NCI-H1105 treated with DMSO at 0.1 percent for 48 hours (cell line): ENCODE data around the gene CPED1.
"Not testable (repeated sequence)": the region's sequence is repeated elsewhere in the genome, so short reads cannot be mapped to it uniquely, and the experiment has no call there.

Source experiments
- DNase-seq: peaks from one replicate; lab custom pipeline; 2025; lab: John Stamatoyannopoulos, UW

Gene CPED1

DNA sequence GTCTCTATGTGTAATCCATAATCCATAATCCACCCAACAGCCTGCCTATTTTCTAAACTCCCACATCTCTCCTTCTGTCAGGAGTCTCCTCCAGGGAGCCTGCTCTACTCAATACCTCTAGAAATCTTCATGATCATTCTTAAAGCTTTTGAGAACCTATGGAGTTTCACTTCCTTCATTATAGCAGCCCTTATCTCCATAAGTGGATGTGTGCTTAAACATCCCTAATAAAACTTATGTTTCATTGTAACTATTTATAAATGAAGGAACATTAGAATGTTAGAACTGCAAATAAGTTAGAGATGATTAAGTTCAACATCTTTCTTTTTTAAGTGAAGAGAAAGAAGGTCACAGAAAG is 8.5 kb downstream of the CPED1 start:
- no peak for DNase-seq

DNA sequence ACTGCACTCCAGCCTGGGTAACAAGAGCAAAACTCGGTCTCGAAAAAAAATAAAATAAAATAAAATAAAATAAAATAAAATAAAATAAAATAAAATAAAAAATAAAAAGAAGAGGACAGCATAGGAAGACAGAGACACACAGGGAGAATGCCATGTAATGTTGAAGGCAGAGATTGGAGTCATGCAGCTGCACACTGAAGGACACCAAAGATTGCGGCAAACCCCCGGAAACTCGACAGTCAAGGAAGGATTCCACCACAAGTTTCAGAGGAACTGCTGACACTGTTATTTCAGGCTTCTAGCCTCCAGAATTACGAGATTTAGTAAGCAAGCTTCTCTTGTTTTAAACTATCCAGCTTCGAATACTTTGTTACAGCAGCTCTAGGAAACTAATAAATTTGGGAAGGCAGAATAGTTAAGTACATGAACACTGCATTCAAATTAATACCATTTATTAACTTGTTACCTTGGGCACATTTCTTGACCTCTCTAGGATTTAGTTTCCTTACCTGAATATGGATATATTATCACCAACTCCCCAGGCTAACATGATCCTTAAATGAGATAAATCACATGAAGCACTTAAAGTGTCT is 9.5 kb downstream of the CPED1 start:
- no peak for DNase-seq

DNA sequence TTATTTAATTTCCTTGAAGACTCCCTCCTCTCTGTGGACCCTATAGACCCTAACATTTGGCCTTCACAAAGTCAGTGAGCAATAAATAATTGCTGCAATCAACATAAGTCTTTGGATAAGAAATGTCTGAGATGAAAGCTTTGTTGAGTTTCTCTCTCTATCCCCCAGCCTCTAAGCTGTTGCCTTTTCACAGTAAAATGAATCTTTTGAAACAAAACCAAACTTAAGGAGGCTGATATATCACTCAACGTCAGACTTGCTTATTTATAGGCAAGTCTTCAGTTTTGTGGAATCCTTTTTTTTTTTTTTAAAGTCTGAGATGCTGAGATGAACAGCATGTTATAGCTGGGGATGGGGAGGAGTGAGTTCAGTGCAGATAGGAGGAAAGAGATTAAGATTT is 10.0 kb downstream of the CPED1 start:
- no peak for DNase-seq

DNA sequence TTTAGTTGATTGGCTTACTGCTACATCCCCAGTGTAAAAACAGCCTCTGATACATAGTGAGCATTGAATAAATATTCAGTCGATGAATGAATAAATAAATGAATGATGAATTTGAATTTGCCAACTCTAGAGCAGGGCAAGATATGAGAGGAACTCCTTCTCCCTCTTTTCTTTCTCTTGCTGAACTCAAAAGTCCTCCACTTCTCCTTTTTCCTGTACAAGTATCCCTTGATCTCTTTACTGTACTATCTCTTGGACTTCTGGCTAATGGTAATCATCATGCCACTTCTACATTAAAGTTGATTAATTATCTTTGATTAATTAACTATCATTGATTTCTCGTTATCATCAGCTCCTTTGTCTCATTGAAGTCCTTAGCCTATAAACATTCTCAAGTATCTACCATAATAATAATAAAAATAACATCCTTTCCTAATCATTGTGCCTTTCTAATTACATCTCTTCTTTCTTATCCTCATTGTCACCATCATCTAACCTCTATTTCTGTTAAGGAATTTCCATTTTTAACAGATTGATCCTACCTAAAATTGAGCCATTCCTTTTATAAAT is 10.6 kb downstream of the CPED1 start:
- DNase-seq: no peak

DNA sequence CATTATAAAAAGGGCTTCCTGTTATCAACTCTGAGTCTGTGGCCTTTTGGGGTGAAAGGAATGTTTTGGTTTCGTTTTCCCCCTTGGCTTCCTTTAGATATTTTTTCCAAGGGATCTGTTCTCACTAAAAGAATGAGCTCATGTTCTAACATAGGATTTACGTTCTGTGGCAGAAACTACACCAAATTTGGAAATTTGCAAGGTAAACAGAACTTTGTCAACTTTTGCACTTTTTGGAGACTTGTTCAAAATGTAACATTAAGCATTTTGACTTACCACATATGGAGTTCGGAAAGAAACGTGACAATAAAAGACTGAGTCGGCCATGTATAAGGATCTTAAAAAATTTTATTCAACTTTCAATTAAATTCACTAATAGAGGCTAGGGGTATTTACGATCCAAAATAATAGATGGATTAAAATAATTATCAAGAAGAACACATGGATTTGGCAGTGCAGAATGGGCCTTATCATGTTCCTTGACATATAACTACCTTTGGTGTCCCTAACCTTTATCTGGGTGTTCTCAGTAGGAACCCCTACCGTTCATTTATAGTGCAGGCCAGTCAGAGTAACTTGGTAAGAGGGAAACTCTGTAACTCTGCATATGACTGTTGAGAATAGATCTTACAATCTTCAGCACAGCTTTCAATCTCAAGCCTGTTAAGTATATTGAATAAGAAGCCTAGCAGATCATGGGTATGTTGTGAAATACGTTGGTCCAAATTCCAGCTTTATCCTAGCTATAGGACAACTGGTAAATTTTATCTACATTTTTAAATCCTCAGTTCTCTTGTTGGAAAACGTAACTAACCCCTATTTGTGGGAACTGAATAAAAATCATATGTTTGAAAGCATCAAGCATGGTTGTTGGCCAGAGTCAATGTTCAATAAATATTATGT is 11.8 kb downstream of the CPED1 start:
- no peak for DNase-seq

DNA sequence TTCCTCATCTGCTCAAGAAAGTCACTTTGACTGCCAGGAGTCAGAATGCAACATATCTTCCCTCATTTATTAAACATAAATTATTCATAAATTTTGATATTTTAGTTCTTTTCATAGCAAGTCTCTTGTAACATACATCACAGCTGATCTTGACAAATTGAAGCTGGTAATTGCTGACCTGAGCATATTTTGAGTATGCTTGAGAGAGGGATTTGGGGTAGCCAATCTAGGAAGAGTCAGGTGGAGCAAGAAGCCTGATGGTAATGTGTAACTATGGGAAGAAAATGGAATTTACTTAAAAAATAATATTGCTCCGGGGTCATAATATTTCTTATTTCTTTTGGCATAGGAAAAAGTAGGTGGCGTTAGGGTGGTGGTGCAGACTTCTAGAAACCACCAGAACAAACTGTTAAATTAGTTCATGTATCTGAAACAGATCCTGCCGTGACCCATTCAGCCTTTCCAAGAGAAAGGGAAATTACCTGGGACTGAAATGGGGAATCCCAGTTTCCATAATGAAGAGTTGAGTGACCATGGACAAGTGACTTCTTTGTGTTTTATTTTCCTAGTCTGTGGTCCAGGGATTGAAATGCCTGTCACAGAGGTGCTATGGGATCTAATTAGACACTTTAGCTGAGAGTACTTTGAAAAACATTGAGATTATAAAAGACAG is 12.9 kb downstream of the CPED1 start:
- DNase-seq: no peak

DNA sequence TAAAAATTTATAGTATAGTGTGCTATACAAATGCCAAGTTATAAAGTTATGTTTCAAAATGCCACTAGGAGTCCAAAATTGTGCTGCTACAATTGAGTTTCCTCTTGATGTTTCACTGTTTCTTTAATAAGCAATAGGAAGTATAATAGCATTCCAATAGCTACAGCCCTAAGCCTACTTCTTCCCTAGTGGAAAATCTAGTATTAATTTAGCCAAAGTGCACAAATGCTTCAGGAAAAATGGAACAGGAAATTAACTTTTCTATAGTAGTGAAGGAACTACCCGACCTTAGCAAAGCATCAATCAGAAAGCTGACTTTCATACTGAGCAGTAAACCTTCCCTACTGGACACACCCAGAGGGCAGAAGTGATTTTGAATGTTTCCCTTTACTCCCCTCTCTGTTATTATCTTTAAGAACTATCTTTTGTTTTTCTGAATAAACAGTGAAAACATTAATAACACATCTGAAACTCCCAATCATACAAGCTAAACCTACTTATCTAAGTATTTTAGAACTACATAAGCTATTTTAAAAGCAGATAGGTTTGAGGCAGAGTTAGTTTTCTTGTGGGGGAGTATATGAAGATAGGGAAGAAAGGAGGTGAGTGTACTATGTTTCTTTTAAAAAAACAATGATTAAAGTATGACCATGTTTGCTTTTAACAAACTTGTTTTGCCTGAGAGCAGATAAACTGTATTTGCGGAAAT is 13.7 kb downstream of the CPED1 start:
- DNase-seq: no peak

DNA sequence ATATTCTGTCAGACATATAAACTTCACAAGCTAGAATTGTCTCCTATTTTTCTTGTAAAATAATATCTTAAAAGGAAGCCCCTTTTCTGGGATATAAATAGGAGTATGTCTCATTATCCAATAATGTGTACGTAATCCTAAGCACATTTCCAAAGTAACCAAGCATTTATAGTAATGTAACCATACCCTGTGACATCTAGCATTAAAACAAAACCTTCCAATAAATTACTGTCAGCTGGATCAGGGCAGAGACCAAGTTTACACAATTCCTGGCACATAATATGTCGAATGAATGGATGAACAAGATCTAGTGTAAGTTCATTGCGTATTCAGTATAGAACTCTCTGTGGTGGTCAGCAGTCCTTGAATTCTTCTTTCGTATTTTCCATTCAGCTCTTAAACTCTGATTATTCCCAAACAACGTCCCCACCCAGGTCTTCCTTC is 14.3 kb downstream of the CPED1 start:
- DNase-seq: no peak

DNA sequence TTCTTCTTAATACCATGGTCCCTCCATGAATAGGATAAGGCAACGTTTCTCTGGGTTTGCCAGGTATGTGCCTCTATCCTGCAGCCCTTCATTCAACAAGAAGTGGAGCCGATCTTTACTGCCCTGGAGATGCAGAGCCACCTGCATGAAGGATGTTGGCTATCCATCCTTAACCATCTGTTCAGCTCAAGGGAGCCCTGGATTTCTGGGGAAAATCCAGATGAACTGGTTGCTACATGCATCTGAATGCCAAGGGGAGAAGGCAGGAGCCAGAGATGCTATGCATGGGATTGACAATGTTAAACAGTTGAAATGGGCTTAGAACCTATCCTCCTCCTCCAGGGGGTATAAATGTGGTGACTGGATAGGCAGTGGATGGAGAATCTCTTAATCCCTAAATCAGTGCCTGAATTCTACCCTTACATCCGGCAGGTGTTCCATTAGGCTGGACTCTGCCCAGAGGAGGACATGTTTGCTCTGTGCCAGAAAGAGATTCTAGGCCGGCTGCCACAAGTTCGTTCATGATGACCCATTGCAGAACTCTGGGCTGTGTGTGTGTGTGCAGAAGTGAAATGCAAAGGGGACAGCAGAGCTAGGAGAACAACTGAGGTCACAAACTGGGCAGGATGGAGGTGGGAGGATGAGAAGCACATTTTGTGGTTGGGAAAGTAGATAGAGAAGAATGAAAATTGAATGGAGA is 15.6 kb downstream of the CPED1 start:
- no peak for DNase-seq

DNA sequence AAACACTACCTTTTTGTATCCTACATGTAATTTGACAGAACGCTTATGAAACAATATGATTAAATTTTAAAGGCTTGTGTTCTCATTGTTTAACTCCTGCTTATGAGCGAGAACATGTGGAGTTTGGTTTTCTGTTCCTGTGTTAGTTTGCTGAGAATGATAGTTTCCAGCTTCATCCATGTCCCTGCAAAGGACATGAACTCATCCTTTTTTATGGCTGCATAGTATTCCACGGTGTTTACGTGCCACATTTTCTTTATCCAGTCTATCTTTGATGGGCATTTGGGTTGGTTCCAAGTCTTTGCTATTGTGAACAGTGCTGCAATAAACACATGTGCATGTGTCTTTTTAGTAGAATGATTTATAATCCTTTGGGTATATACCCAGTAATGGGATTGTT is 16.5 kb downstream of the CPED1 start:
- not testable (repeated sequence) for DNase-seq

DNA sequence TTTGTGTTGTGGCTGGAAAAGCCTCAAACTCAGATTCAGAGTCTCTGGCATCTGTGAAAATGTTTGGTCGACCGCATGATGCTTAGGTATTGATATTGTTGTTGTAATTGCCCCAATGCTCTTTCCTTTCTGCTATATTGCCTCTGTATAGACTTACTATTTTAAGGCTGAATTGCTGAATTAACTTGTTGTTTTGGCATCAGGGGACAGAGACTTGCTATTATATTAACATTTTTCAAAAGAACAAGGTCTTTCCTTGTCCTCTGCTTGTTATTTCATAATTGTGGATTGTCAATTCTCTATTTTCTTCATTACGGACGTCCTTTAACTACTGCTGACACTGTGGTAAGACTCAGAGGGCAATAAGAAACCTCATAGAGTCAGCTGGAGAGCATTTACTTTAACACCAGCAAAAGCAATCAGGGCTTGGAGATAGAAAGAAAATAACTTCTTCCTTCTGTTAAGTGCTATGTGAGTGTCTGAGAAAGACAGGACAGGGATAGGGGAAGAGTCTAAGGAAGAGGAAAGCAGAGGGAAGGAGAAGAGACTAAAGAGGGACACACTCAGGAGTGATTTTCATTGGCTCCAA is 17.6 kb downstream of the CPED1 start:
- DNase-seq: no peak

DNA sequence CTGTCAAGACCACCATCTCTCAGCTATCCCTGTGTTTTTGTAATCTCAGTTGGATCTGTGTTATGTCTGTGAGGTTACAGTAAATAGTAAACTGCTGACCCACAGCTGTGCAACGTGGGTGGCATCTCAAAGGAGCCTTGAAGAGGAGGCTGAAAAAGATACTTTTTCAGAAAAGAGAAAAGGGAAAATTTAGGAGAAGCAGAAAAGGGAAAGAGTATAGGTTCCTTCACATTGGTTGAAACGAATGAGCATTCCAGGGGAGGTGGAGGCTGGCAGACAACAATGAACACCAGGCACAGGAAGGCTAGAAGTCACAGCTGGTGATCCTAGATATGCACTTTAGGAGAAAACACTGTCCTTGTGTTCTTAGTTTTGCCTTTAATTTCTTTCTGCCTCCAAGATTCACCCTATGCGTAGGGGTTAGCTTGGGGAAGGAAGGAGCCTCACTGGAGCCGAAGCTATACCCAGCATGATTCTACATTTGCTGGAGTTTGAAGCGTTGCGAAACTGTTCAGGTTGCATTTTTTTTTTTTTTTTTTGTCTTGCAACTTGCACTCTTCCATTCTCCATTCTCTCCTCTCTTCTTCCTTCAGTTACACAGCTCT is 18.3 kb downstream of the CPED1 start:
- no peak for DNase-seq

DNA sequence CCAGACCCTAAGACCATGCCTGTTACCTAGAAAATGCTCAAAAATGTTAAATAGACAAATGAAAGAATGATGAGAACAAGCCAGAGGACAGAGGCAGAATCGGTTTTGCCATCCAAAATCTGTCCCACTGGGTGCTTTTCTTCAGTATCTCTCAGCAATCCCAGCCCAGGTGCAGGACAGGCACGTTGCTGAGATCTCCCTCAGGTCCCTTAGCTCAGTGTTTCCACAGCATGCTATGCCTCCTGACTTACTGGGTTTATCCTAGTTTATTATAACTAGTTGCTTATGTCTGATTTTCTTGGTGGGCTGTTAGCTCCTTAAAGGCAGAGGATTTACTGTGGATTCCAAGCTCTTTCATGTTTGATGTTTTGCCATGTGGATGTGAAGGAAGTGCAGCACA is 20.3 kb downstream of the CPED1 start:
- no peak for DNase-seq

DNA sequence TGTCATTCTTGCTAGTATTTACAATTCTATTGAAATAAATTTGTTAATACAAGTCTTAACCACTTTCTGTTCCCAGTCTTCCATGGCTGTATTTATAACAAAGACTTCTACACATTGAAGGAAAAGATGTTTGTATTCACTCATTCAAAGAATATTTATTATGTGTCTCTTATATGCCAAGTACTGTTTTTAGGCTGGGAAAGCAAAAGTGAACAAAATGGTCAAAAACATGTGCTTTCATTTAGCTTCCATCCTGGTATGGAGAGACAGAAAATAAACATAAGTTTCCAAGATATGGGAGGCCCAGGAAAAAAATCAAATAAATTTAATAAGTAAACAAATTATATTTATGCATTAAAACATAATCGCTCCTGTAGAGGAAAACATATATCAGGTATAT is 22.9 kb downstream of the CPED1 start:
- DNase-seq: no peak

DNA sequence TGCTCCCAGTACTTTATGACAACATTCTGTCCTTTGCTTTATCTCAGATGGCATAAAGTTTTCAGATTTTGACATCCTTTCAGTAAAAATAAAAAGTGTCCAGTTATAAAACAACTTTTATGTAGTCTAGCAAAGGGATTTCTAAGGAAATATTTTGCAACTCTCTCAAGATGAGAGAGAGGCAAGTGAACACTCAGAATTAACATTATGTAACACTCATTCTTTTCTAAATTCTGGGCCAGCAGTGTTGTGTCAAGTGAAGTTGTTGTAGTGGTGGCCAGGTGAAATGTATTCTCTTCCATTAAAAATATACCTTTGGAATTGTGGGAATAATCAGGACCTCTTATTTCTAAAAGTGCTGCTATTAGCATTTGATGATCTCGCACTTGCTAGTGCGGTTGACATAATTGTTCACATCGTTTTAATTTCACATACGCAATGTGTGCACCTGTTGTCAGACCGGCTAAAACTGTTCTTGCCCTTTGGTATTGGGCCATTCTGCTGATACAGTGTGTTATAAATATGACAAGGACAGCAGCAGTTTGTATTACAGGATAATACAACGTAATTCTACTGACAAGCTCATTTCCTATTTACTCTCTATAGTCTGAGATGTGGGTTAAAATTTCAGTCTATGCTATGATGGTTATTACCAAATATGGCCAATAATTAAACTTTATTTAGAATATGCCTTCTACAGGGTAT is 23.8 kb downstream of the CPED1 start:
- DNase-seq: no peak

DNA sequence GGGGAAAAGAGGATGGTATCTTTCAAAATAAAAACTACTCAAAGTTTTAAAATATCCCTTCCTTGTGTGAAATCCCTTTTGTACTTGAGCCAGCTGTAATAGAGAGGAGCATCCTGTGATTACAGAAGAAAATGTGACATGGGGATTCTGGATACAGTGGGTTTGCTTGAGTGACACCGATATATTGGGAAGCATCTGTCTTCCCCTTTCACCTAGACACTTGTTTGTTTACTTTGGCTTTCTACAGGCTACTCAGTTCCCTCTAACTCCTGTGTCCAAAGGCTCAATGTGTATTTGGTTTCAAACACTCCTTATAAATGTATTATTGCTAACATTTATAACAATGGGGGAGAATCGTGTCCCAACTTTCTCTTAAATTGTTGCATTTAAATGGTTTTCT is 24.4 kb downstream of the CPED1 start:
- no peak for DNase-seq

DNA sequence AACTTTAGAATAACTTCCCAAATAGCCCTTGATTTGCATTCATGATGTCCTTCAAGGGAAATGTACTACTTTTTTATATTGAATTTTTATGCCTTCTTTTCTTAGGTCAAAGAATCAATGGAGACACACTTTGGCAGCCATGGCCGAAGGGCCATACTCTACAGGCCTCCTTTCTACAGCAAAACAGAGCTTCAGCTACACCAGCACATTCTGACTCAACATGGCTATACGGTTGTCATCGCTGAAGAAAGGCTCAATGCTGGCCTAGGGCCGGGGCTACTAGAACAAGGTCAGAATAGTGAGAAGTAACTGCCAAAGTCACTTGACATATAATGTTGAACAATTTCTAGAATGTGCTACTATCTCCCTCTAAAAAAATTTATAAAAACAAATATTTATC is 27.0 kb downstream of the CPED1 start:
- DNase-seq: no peak

DNA sequence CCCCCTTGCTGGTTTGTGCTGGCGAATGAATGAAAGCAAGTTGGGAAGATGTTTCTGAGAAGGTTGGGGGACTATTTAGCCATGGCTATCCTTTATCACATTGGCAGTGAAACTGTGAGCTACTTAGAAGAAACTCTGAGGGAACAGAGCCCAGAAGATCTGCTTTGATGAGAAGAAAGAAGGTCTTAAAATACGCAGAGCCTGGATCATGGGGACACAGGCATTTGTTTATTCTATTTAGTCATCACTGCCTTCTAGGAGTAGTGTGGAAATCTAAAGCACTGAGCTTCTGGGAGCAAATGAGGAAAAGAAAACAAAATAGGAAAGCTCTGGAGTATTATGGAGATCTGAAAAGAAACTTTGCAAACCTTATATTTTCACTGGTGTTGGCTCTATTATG is 28.5 kb downstream of the CPED1 start:
- DNase-seq: no peak

DNA sequence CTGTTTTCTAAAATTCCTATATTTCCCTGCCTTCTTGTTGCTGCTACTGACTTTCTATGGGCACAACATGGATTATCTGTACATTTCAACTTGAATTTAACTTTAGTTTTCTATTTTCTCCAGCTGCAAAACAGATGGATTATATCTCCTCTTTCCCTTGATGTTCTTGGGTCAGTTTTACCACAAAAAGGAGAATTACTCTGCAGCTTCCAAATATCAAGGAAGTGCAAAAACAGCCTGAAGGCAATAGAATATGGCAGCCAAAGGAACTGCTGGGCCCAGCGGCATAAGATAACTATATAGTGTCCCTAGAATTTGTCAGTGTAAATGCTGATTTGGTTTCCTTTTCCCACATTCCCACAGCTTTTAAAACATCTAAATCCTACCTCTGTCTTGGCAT is 29.1 kb downstream of the CPED1 start:
- no peak for DNase-seq

DNA sequence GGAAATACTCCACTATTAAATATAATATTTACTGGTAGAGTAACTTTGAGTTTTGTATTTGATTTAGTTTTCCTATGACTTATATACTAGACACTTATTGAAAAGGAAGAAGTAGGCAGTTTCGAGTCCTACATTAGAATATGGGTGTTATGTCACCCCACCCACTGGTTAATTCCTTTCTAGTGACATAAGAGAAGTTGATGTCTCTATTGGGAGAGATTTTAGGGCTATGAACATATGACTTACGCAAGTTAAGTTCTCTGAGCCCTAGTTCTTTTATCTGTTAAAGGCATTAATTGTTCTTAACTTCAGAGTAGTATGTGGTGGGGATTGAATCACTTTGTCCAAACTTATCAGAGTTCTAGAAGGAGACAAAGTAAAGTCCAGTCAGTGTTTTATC is 30.5 kb downstream of the CPED1 start:
- no peak for DNase-seq
